Ureter (tissue), 1 donor: ENCODE measurements around the gene P2RY14. TPM values are rescaled to one million over a fixed set of nuclear protein-coding genes. Genes with fewer than 3 reads are reported as not detected.
"Not testable (repeated sequence)": the region's sequence is repeated elsewhere in the genome, so short reads cannot be mapped to it uniquely, and the experiment has no call there.

ENCODE experiments used
- DNase-seq: peaks from one replicate; pipeline ENCODE4 v3.0.0-alpha.2; 2020; ENCODE audit warnings: low spot score
- total RNA-seq: library from RNA; stranded (reverse); gene quantifications from one replicate; pipeline ENCODE4 v1.2.4, GENCODE V29; 2023
- donor health status: DM: yes; HTN: yes; CAD: no.

The P2RY14 gene
- total RNA-seq, 1 donor from 2014 or later = 0.68 TPM

- DNase-seq = no peak
Measured at GRCh38 chr3:151183265-151183671, 95.1 kb downstream of the P2RY14 start.

DNA sequence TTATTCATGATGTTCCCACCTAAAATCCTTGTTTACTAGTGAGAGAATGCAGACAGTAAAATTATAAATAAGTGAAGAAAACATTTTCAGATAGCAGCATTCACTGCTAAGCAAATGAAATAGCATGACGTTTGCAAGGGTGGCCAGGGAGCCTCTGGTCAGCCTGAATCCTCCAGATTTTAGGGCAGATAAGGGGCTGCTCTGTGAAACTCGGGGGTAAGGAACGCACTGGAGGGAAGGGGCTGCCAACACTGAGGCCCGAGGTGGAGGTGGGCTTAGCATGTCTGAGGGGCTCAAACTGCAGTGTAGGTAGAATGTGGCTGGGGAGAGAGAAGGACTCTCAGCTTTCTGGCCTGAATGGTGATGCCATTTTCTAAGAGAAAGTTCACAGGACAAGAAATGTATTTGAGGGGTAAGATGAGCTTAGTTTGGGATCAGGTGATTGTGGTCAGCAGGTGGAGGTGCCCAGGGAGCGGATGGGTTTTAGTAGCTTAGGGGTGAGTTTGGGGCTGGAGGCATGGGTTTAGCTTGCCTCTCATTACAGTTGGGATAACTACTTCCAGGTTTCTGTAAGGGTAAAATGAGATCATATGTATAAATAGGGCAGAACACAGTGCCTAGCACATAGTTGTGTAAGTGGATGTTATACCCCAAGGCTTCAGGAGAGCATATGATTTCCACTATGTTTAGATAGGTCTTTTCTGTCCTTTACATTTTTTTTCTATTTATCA lies 95.8 kb downstream of the P2RY14 start:
- DNase-seq = no peak

DNA sequence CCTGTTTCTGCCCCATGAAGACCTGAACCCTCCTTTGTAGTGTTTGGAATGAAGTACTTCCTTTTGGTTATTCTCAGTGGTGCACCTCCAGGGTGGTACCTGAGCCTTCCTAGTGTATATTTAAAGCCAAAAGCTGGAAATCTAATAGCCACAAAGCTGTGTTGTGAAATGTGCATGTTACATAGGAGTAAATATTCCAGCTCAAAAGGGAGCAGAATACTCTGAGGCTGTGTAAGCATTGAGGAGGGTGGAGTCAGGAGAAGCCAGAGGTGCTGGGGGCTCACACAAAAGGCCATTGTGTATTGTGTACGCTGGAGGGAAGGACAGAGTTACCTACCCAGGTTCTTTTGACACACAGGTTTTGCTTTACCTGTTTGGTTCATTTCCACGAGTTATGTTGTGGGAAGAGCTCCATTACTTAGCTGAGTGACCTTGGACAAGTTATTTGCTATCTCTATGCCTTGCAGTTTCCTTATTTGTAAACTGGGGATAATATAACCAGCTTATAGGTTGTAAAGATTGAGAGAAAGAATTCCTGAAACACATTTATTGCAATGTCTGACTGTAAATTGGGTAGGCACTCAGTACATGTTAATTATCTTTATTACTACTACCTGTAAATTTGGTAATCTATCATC lies 100.0 kb downstream of the P2RY14 start:
- DNase-seq = no peak

GRCh38 chr3:151175952-151176351 lies 102.4 kb downstream of the P2RY14 start:
- DNase-seq = no peak

DNA sequence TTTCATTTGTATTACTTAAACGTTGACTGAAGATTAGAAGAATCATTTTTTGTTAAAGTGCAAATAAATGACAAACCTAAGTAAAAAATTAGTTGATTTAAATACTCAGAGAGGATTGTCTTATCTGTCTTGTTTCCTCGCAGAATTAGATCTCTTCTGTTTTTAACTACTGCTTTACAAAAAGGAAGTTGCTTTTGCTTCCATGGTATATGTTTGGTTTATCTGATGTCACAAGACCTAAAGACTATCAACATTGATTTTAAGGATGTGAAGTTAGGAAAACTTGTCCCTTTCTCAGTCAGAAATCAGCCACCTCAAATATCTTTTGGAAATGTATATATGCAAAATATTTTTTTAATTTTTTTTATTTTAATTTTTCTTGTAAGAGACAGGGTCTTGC lies 104.0 kb downstream of the P2RY14 start:
- no peak for DNase-seq

DNA sequence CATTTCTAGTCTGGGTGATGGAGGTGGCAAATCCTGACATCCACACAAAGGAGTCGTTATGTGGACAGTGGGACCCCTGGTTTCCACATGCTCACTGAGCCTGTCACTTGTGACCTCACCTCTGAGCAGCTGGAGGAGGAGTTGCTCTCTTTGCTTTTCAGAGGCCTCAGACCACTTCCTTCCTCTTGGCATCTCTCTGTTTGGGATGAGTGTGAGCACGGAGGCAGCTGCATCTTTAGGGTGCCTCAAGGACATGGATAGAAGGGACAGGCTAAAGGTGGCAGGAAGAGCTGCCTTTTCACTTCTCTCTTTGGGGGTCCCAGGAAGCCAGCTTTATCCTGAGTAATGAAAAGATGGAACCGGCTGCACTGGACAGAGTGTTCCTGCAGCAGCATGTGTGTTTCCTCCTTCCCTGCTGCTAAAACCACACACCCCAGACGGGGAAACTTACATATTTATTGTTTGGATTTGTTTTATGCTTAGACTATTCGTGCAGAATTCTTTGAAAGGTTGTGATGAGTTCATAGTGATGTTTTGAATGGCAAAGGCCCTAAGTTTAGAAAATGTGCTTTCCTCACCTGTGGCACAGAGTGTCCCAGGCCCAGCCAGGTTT lies 107.1 kb downstream of the P2RY14 start:
- no peak for DNase-seq

- DNase-seq = not testable (repeated sequence)
Measured at GRCh38 chr3:151169948-151170679, 108.2 kb downstream of the P2RY14 start.

- no peak for DNase-seq
Measured at GRCh38 chr3:151169262-151169947, 108.9 kb downstream of the P2RY14 start.

DNA sequence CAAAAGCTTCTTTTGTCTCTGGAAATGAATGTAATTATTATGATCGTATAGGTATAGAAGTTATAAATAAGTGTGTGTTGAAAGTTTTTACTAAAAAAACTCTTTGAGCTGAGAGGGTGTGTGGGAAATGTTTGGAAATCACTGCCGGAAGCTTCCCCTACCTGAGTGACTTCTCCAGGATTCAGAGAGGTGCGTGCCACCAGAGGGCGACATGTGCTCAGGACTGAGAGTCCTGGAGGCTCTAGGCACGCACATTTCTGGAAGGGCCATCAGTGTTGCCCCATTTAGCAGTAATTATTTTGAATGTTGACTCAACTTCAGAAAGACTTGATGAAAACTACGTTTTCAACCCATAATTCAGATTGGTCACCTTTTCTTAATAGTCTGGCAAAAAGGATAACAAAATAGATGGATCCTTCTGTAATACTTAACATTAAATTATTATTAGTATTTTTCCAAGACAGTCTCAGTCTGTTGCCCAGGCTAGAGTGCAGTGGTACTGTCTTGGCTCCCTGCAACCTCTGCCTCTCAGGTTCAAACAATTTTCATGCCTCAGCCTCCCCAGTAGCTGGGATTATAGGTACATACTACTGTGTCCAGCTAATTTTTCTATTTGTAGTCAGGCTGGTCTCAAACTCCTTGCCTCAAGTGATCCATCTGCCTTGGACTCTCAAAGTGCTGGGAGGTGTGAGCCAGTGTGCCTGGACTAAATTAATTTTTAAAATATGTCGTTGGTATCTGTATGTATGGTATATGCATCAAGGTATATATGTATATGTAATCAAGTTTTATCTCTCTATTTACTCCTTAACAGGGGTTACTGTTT lies 109.9 kb downstream of the P2RY14 start:
- DNase-seq = peak; percentile 77

DNA sequence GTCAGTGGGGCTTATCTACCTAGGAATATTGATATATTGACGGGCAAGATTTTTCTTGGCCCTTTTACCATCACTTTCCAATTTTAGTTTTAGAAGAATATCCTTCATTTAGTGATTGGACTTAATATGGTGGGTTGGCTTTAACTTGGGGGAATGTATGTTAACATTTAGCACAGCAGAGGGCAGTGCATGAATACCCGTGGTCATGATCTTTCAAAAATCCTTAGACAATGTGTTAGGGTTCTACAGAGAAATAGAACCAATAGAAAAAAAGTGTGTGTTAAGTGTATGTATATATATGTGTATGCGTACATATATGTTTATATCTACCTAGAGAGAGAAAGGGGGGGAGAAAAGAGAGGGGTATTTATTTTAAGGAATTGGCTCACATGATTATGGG lies 112.2 kb downstream of the P2RY14 start:
- DNase-seq = no peak

DNA sequence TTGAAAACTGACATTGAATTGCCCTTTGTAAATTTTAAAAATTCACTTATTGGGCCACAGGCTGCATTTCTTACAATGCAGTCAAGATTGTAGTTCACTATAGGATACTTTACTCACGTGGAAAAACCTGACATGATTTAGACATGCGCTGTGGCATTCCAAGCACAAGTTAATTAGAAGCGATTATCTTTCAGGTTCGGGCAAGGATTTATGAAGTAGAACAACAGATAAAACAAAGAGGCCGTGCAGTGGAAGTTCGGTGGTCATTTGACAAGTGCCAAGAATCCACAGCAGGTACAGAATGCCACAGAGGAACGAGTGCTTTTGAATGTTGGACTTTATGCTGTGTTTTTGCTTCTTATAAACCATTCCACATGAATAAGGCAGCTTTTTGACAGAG lies 113.1 kb downstream of the P2RY14 start:
- no peak for DNase-seq

Other genes starting within 250 kb of the P2RY14 start
- gene MED12L, start 192.9 kb downstream of the P2RY14 start, total RNA-seq = 3.9 TPM
- 4.7 TPM for gene GPR171, start 75.3 kb downstream of the P2RY14 start, total RNA-seq
- 13.5 TPM for gene GPR87, start 38.3 kb upstream of the P2RY14 start, total RNA-seq
- gene P2RY13, start 51.0 kb upstream of the P2RY14 start, total RNA-seq = 1.2 TPM
- 0.94 TPM for gene P2RY12, start 106.2 kb upstream of the P2RY14 start, total RNA-seq
- gene IGSF10, start 182.5 kb upstream of the P2RY14 start, total RNA-seq = 3.3 TPM